ENCODE data around the gene PRKCB. TPM values are rescaled to one million over a fixed set of nuclear protein-coding genes. Genes with fewer than 3 reads are reported as not detected.

Gene PRKCB
- total RNA-seq, 1 experiment from 2014 or later = not detected

DNA sequence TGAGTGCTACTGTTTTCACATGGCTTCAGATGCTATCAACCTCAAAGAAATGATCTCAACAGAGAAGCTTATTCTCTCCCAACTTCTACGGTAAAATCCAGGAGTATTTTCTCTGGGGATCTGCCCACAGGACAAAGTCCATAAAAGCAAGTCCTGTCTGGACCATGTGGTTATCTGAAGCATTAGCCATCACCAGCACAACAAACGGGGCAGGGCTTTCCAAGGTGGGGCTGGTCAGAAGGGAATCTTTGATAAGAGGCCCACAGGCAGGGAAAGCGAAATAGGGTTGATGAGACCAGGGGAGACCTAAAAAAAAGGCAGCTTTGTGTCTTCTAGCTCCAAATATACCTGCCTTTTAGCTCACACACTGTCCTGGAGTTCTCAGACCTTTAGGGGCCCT, 381.7 kb downstream of the PRKCB start:
- TF ChIP-seq EZH2phosphoT487 (IDR thresholded peaks at IDR 0.05; ENCODE audit: borderline replicate concordance, low read length) (no peak), EZH2 (IDR thresholded peaks at IDR 0.05; ENCODE audit: low read length, unreplicated experiment) (no peak)
- TF ChIP-seq, protein P1, sequence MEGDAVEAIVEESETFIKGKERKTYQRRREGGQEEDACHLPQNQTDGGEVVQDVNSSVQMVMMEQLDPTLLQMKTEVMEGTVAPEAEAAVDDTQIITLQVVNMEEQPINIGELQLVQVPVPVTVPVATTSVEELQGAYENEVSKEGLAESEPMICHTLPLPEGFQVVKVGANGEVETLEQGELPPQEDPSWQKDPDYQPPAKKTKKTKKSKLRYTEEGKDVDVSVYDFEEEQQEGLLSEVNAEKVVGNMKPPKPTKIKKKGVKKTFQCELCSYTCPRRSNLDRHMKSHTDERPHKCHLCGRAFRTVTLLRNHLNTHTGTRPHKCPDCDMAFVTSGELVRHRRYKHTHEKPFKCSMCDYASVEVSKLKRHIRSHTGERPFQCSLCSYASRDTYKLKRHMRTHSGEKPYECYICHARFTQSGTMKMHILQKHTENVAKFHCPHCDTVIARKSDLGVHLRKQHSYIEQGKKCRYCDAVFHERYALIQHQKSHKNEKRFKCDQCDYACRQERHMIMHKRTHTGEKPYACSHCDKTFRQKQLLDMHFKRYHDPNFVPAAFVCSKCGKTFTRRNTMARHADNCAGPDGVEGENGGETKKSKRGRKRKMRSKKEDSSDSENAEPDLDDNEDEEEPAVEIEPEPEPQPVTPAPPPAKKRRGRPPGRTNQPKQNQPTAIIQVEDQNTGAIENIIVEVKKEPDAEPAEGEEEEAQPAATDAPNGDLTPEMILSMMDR (conservative IDR thresholded peaks at IDR 0.05; ENCODE audit: low read depth, low read length) = no peak
- Histone ChIP-seq H2AFZ (ENCODE audit: low read length) (no peak overlapping the region), H3K9me3 (ENCODE audit: low read length) (no peaks in the 10 kb centered on the region), H3K4me2 (ENCODE audit: low read length) (no peak overlapping the region), H3K9ac (ENCODE audit: low read length) (no peak overlapping the region), H3K27ac (ENCODE audit: low read length) (no peak overlapping the region), H3K79me2 (ENCODE audit: low read length) (no peaks in the 10 kb centered on the region), H3K9me2 (replicated peaks; ENCODE audit: low read length) (no peaks in the 10 kb centered on the region), H3F3A (ENCODE audit: low read length, unreplicated experiment) (no peaks in the 10 kb centered on the region), H3K4me3 (ENCODE audit: low read length) (no peak overlapping the region), H3K4me1 (ENCODE audit: insufficient read depth, low read length) (no peaks in the 10 kb centered on the region), H4K20me1 (ENCODE audit: low read length) (no peaks in the 10 kb centered on the region), H3K36me3 (ENCODE audit: low read depth, low read length) (no peaks in the 10 kb centered on the region), H3K27me3 (ENCODE audit: low read length) (peaks cover 20% of the 10 kb centered on the region)
- ChIA-PET POLR2A (ENCODE audit: unreplicated experiment) (no interaction called here), CTCF (no interaction called here)
- DNase-seq = no peak
- no peak for ATAC-seq
- BruUV-seq (replicated peaks) = no TSS peak
- intact Hi-C loops (cut with micrococcal nuclease) = no loop called here

DNA sequence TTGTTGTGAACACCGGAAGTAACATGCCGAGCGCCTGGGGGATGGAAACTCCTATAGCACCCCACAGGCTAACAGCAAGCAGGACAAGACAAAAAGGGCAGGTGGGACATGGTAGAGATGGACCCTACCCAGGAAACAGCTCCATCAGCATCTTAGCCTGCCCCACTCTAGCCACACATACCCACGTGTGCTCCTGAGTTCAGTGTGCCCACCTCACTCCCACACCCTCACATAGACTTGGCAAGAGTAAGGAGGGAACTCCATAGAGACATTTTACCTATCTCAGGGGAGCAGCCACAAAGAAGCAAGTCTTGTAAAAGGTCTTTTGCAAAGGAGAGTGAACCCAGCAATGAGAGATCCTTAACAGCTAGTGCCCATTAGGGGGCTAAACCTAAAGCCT, 382.5 kb downstream of the PRKCB start:
- no peaks in the 10 kb centered on the region for H3K9me3 ChIP-seq (ENCODE audit: low read length)
- no peaks in the 10 kb centered on the region for H3K36me3 ChIP-seq (ENCODE audit: low read depth, low read length)
- no peaks in the 10 kb centered on the region for H3K79me2 ChIP-seq (ENCODE audit: low read length)
- intact Hi-C loops (cut with micrococcal nuclease) = no loop called here
- H3K4me1 ChIP-seq (ENCODE audit: insufficient read depth, low read length) = no peaks in the 10 kb centered on the region
- BruUV-seq (replicated peaks) = no TSS peak
- H3K4me3 ChIP-seq (ENCODE audit: low read length) = no peak overlapping the region
- DNase-seq (no peak), ATAC-seq (no peak)
- ChIA-PET POLR2A (ENCODE audit: unreplicated experiment) (no interaction called here), CTCF (no interaction called here)
- no peak overlapping the region for H3K9ac ChIP-seq (ENCODE audit: low read length)
- H3K4me2 ChIP-seq (ENCODE audit: low read length) = no peak overlapping the region
- no peaks in the 10 kb centered on the region for H4K20me1 ChIP-seq (ENCODE audit: low read length)
- H3K27ac ChIP-seq (ENCODE audit: low read length) = no peak overlapping the region
- TF ChIP-seq, protein P1 (conservative IDR thresholded peaks at IDR 0.05; ENCODE audit: low read depth, low read length) = no peak
- TF ChIP-seq EZH2 (IDR thresholded peaks at IDR 0.05; ENCODE audit: low read length, unreplicated experiment) (no peak), EZH2phosphoT487 (IDR thresholded peaks at IDR 0.05; ENCODE audit: borderline replicate concordance, low read length) (no peak)
- H3F3A ChIP-seq (ENCODE audit: low read length, unreplicated experiment) = no peaks in the 10 kb centered on the region
- H3K9me2 ChIP-seq (replicated peaks; ENCODE audit: low read length) = no peaks in the 10 kb centered on the region
- H3K27me3 ChIP-seq (ENCODE audit: low read length) = peaks cover 18% of the 10 kb centered on the region
- H2AFZ ChIP-seq (ENCODE audit: low read length) = no peak overlapping the region

DNA sequence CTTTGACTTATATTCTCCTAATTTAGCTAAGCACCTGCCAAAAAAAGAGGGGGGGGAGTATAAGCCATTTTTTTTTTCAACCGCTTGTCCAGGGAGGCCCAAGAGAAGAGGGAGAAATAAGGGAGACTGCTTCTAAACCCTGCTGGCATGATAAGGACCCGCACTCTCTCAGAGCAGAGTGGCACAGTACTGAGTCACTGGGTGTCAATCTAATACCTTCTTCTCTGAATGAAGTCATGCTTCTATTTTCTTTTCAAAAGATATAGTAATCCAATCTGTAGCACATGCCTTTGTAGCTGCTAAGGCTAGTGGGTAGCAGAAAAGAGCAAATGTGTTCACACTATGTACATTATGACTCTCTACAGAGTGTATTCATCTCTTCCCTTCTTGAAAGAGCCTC, 385.4 kb downstream of the PRKCB start:
- DNase-seq (no peak), ATAC-seq (no peak)
- Histone ChIP-seq H3K4me1 (ENCODE audit: insufficient read depth, low read length) (no peaks in the 10 kb centered on the region), H3K27ac (ENCODE audit: low read length) (no peak overlapping the region), H3K9ac (ENCODE audit: low read length) (no peak overlapping the region), H3K9me3 (ENCODE audit: low read length) (no peaks in the 10 kb centered on the region), H3F3A (ENCODE audit: low read length, unreplicated experiment) (no peaks in the 10 kb centered on the region), H3K4me3 (ENCODE audit: low read length) (no peak overlapping the region), H3K36me3 (ENCODE audit: low read depth, low read length) (no peaks in the 10 kb centered on the region), H3K79me2 (ENCODE audit: low read length) (no peaks in the 10 kb centered on the region), H3K4me2 (ENCODE audit: low read length) (no peak overlapping the region), H3K27me3 (ENCODE audit: low read length) (no peaks in the 10 kb centered on the region), H3K9me2 (replicated peaks; ENCODE audit: low read length) (no peaks in the 10 kb centered on the region), H4K20me1 (ENCODE audit: low read length) (no peaks in the 10 kb centered on the region), H2AFZ (ENCODE audit: low read length) (no peak overlapping the region)
- TF ChIP-seq EZH2phosphoT487 (IDR thresholded peaks at IDR 0.05; ENCODE audit: borderline replicate concordance, low read length) = no peak
- TF ChIP-seq EZH2 (IDR thresholded peaks at IDR 0.05; ENCODE audit: low read length, unreplicated experiment) = no peak
- TF ChIP-seq, protein P1 (conservative IDR thresholded peaks at IDR 0.05; ENCODE audit: low read depth, low read length) = no peak
- CTCF ChIA-PET = no interaction called here
- POLR2A ChIA-PET (ENCODE audit: unreplicated experiment) = no interaction called here
- no TSS peak for BruUV-seq (replicated peaks)
- intact Hi-C loops (cut with micrococcal nuclease) = no loop called here

Data from PC-3 (cell line).